Fibroblast of lung (primary cell): ENCODE measurements around the gene KSR2.

ENCODE experiments used
- CTCF ChIP-seq, 2 donors: IDR thresholded peaks in 1 of 2; conservative IDR thresholded peaks in 1 of 2; 1 replicate in 1 of 2; 2 replicates in 1 of 2; pipeline ENCODE4 v1.5.1; 2011 to 2012; ENCODE audit warnings: low read length in 2 of 2, control low read depth in 1 of 2, inconsistent platforms in 1 of 2, low read depth in 1 of 2, mild to moderate bottlenecking in 1 of 2
- EZH2 ChIP-seq: IDR thresholded peaks from 2 replicates; pipeline ENCODE4 v1.5.1; 2012; ENCODE audit warnings: low read length, control low read depth, mild to moderate bottlenecking; ENCODE audit errors: missing control alignments

DNA sequence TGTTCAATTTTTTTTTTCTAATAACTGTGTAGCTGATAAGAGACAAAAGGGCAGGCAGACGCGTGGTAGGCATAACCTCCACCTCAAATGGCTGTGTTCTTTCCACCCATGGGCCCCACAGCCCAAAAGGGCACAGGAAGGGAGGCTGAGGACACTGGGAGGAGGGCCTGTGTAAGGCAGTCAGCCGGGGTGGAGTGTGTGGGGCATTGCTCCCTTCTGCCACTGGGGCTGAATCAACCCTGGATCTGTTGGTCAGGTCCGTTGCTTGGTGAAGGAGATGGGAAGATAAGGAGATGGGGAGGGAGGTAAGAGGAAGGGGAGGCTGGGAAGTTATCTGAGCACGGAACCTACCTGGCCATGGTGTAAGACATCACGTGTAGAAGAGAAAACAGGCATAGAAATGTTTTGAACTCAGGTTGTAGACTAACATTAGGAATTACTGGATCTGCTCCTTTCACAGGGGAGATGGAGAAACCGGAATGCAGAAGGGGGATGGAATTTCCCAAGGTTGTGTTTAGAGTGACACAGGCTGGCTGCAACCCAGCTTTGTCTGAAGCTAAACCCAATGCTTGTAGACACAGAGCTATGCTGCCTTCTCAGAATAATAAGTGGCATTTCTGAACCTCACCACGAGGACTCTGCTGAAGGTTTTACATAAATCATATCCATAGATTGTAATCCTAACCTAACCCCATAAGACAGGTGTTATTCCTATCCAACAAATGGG is 468.9 kb downstream of the KSR2 start:
- TF ChIP-seq CTCF (conservative IDR thresholded peaks at IDR 0.05 in 1 of 2, IDR thresholded peaks at IDR 0.05 in 1 of 2; ENCODE audit: low read depth in 1 of 2, low read length in 2 of 2), result no peak
- no peak for TF ChIP-seq EZH2
